GM12892 (cell line): ENCODE data around the gene TRIM3.

Experiments used
- POLR2AphosphoS5 ChIP-seq: IDR thresholded peaks from 2 replicates; pipeline ENCODE4 v1.6.1; 2011; ENCODE audit warnings: low read depth, low read length, control low read depth
- TAF1 ChIP-seq: IDR thresholded peaks from 2 replicates; pipeline ENCODE4 v1.6.1; 2011; ENCODE audit warnings: low read depth, mild to moderate bottlenecking, control low read depth, low read length, borderline replicate concordance

DNA sequence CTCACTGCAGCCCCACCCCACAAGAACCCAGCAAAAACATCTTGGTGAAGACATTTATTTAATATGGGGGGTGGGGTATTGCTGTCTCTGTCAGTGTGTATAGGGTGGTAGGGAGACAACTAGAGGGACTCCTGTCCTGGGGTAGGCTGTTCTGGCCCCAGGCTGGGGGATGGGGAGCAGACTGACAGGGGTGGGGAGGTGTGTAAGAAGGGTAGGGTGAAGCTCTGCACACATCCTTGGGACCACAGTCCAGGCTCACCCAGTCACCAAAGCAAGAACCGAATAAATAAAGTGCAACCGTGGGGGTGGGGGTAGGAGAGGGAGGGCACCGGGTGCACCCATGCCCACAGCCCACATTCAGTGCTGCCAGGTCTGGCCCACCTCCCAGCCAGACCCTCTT, 25.2 kb downstream of the TRIM3 start:
- TF ChIP-seq POLR2AphosphoS5 (no peak), TAF1 (no peak)
